ENCODE measurements around the gene DNAH3. TPM values are rescaled to one million over a fixed set of nuclear protein-coding genes. Genes with fewer than 3 reads are reported as not detected.

The DNAH3 gene
- total RNA-seq, 2 donors from 2014 or later: 0.21 TPM; not detected in 1

Other genes with a start within 250 kb of the DNAH3 start
- gene LDAF1, start 7.8 kb upstream of the DNAH3 start, total RNA-seq: 10 to 100 TPM; 36.4 to 58.5 TPM
- gene ZP2, start 60.7 kb upstream of the DNAH3 start, total RNA-seq: not detected
- gene ANKS4B, start 82.9 kb upstream of the DNAH3 start, total RNA-seq: not detected
- 100 to 1,000 TPM in 1 of 2 donors, 10 to 100 TPM in 1; 44.2 to 124 TPM for gene CRYM, start 127.4 kb upstream of the DNAH3 start, total RNA-seq

Data from left cardiac atrium (tissue), 2 donors.